ENCODE measurements around the gene RNF144A.

- TF ChIP-seq, protein P1, sequence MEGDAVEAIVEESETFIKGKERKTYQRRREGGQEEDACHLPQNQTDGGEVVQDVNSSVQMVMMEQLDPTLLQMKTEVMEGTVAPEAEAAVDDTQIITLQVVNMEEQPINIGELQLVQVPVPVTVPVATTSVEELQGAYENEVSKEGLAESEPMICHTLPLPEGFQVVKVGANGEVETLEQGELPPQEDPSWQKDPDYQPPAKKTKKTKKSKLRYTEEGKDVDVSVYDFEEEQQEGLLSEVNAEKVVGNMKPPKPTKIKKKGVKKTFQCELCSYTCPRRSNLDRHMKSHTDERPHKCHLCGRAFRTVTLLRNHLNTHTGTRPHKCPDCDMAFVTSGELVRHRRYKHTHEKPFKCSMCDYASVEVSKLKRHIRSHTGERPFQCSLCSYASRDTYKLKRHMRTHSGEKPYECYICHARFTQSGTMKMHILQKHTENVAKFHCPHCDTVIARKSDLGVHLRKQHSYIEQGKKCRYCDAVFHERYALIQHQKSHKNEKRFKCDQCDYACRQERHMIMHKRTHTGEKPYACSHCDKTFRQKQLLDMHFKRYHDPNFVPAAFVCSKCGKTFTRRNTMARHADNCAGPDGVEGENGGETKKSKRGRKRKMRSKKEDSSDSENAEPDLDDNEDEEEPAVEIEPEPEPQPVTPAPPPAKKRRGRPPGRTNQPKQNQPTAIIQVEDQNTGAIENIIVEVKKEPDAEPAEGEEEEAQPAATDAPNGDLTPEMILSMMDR (IDR thresholded peaks at IDR 0.05), result no peak
- no peak for TF ChIP-seq ZFX (IDR thresholded peaks at IDR 0.05; ENCODE audit: borderline replicate concordance)
Measured at GRCh38 chr2:7027411-7027810, 110.2 kb downstream of the RNF144A start.
